Suprapubic skin (tissue), 3 donors: ENCODE results near the gene SOX13.

Source experiments
- POLR2A ChIP-seq, 2 donors: fragments of 450-650 bp; IDR thresholded peaks; one replicate each; pipeline ENCODE4 v1.6.1; 2017; ENCODE audit warnings: antibody characterized with exemption in 2 of 2, mild to moderate bottlenecking in 2 of 2, moderate library complexity in 2 of 2
- TF ChIP-seq, protein P1 (sequence below), 2 donors: fragments of 200-600 bp in 1 of 2; fragments of 450-650 bp in 1 of 2; sonication (generic) in 1 of 2; IDR thresholded peaks; one replicate each; pipeline ENCODE4 v1.5.1; 2016 to 2019; ENCODE audit warnings: antibody characterized with exemption in 2 of 2, mild to moderate bottlenecking in 1 of 2, moderate library complexity in 1 of 2

GRCh38 chr1:204121840-204122555, 49.1 kb downstream of the SOX13 start:
- TF ChIP-seq, protein P1, sequence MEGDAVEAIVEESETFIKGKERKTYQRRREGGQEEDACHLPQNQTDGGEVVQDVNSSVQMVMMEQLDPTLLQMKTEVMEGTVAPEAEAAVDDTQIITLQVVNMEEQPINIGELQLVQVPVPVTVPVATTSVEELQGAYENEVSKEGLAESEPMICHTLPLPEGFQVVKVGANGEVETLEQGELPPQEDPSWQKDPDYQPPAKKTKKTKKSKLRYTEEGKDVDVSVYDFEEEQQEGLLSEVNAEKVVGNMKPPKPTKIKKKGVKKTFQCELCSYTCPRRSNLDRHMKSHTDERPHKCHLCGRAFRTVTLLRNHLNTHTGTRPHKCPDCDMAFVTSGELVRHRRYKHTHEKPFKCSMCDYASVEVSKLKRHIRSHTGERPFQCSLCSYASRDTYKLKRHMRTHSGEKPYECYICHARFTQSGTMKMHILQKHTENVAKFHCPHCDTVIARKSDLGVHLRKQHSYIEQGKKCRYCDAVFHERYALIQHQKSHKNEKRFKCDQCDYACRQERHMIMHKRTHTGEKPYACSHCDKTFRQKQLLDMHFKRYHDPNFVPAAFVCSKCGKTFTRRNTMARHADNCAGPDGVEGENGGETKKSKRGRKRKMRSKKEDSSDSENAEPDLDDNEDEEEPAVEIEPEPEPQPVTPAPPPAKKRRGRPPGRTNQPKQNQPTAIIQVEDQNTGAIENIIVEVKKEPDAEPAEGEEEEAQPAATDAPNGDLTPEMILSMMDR (IDR thresholded peaks at IDR 0.05), result no peak
- TF ChIP-seq POLR2A (IDR thresholded peaks at IDR 0.05), result no peak
